ENCODE results near the gene PRKN. TPM values are rescaled to one million over a fixed set of nuclear protein-coding genes. Genes with fewer than 3 reads are reported as not detected.

Gene PRKN
- total and polyA plus RNA-seq, 2 experiments from 2014 or later = 1.2 to 2.3 TPM

DNA sequence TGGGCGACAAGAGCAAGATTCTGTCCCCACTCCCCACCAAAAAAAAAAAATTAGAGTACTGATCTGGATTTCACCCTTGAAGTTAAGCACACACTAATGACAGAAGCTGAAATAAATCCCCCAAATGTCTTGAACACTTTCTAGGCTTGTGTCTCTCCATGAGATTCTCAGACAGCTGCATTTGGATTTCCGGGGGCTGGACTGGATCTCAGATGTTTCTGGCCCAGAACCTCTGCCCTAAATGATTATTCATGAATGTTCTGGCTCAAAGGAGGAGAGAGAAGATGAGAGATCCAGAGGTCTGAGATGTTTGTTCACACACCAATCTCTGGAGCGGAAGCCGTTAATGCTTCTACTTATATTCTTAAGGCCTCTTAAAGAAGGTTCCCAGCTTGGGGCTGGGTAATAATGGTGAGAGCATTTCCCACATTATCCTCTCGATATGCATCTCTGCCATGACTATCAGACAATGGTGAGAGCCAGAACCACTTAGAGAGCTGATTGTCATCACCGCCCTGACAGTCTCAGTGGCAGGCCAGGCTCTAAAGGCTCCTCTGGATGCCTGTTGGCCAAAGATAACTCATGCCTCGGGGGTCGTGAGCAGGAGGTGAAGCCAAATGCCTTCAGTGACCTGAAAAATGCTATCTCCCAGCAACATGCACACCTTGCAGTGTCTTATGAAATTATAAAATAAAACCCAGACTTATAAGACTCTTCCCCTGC, 1325.8 kb downstream of the PRKN start:
- no peak overlapping the region for H3K4me3 ChIP-seq
- H3K27me3 ChIP-seq (replicated peaks; ENCODE audit: insufficient read depth) = no peaks in the 10 kb centered on the region
- no peaks in the 10 kb centered on the region for H3K36me3 ChIP-seq (ENCODE audit: low read depth)
- H2AFZ ChIP-seq = no peak overlapping the region
- H3K9me2 ChIP-seq (ENCODE audit: insufficient read depth) = no peaks in the 10 kb centered on the region
- no peak for DNase-seq
- peaks cover 7% of the 10 kb centered on the region for H3K4me1 ChIP-seq (ENCODE audit: insufficient read depth)
- in situ Hi-C loops (cut with MboI) = no loop called here
- peaks cover 7% of the 10 kb centered on the region for H3F3A ChIP-seq (ENCODE audit: insufficient read depth)
- TF ChIP-seq EZH2phosphoT487 (IDR thresholded peaks at IDR 0.05; ENCODE audit: insufficient read depth, low read depth) (no peak), EZH2 (IDR thresholded peaks at IDR 0.05; ENCODE audit: insufficient read depth, poor library complexity, severe bottlenecking) (no peak)
- no peaks in the 10 kb centered on the region for H4K20me1 ChIP-seq (ENCODE audit: insufficient read depth)
- 86 to 91% methylated on average over 8 of the region's 8 CpGs for WGBS, 2 experiments (ENCODE audit: low coverage in 1 of 2, low lambda C conversion rate in 2 of 2, missing lambda C conversion rate in 2 of 2)
- no peak overlapping the region for H3K27ac ChIP-seq
- H3K9ac ChIP-seq = no peak overlapping the region
- H3K4me2 ChIP-seq (ENCODE audit: unreplicated experiment) = no peak overlapping the region
- H3K79me2 ChIP-seq (ENCODE audit: insufficient read depth) = no peaks in the 10 kb centered on the region
- H3K9me3 ChIP-seq (ENCODE audit: low read depth) = no peaks in the 10 kb centered on the region

DNA sequence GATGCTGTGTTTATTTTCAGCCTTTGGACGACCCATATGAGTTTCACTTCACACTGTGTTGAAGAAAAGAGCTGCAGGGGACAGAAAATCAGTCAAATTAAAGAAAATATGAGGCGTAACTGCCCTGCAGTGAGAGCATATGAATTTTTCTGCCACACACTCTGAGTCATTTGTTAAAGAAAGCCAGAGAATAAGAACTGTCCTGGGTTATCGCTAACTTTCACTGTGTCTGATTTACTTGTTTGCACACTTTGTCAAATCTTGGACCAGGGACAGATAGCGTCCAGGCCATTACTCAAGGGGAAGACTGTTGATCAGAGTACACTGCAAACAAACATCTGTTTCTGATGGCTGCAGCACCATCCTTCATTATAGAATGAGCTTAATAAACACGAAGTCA, 1326.9 kb downstream of the PRKN start:
- H3K9me3 ChIP-seq (ENCODE audit: low read depth) = no peaks in the 10 kb centered on the region
- H3K9ac ChIP-seq = no peak overlapping the region
- DNase-seq = no peak
- H3K4me1 ChIP-seq (ENCODE audit: insufficient read depth) = no peaks in the 10 kb centered on the region
- TF ChIP-seq EZH2phosphoT487 (IDR thresholded peaks at IDR 0.05; ENCODE audit: insufficient read depth, low read depth) (no peak), EZH2 (IDR thresholded peaks at IDR 0.05; ENCODE audit: insufficient read depth, poor library complexity, severe bottlenecking) (no peak)
- in situ Hi-C loops (cut with MboI) = no loop called here
- no peaks in the 10 kb centered on the region for H3K27me3 ChIP-seq (replicated peaks; ENCODE audit: insufficient read depth)
- no peaks in the 10 kb centered on the region for H3K79me2 ChIP-seq (ENCODE audit: insufficient read depth)
- H3F3A ChIP-seq (ENCODE audit: insufficient read depth) = no peaks in the 10 kb centered on the region
- H3K4me2 ChIP-seq (ENCODE audit: unreplicated experiment) = no peak overlapping the region
- no peaks in the 10 kb centered on the region for H3K36me3 ChIP-seq (ENCODE audit: low read depth)
- H3K4me3 ChIP-seq = no peak overlapping the region
- no peak overlapping the region for H3K27ac ChIP-seq
- no peak overlapping the region for H2AFZ ChIP-seq
- no peaks in the 10 kb centered on the region for H3K9me2 ChIP-seq (ENCODE audit: insufficient read depth)
- 78 to 83% methylated on average over 5 of the region's 5 CpGs for WGBS, 2 experiments (ENCODE audit: low coverage in 1 of 2, low lambda C conversion rate in 2 of 2, missing lambda C conversion rate in 2 of 2)
- no peaks in the 10 kb centered on the region for H4K20me1 ChIP-seq (ENCODE audit: insufficient read depth)

DNA sequence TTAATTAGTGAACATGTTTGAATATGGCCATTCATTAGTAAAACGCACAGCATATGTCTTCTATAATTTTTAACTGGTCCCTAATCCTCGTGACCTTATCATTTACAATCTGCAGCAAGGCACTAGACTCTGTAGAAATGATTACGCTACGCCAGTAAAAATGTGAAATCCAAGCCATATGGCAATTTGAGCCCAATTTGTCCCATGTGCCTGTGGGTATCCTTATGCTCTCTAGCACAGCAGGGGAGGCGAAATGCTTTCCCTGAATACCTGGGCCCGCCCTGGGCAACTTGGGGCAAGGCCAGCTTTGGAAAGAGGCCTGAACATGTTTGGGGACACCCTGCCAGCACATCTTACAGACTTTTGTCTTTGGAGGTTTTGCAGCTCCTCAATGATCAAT, 1331.0 kb downstream of the PRKN start:
- 88 to 90% methylated on average over 6 of the region's 6 CpGs for WGBS, 2 experiments (ENCODE audit: low coverage in 1 of 2, low lambda C conversion rate in 2 of 2, missing lambda C conversion rate in 2 of 2)
- H3K4me1 ChIP-seq (ENCODE audit: insufficient read depth) = no peaks in the 10 kb centered on the region
- no peak for DNase-seq
- no peaks in the 10 kb centered on the region for H3K9me3 ChIP-seq (ENCODE audit: low read depth)
- no peak overlapping the region for H3K4me2 ChIP-seq (ENCODE audit: unreplicated experiment)
- H3K27me3 ChIP-seq (replicated peaks; ENCODE audit: insufficient read depth) = no peaks in the 10 kb centered on the region
- TF ChIP-seq EZH2phosphoT487 (IDR thresholded peaks at IDR 0.05; ENCODE audit: insufficient read depth, low read depth) (no peak), EZH2 (IDR thresholded peaks at IDR 0.05; ENCODE audit: insufficient read depth, poor library complexity, severe bottlenecking) (no peak)
- in situ Hi-C loops (cut with MboI) = loop anchor here (10.0 kb wide), 1 partner anchor 298 kb away; no protein-coding TSS in a partner anchor
- H3K9ac ChIP-seq = no peak overlapping the region
- H3F3A ChIP-seq (ENCODE audit: insufficient read depth) = no peaks in the 10 kb centered on the region
- H3K27ac ChIP-seq = no peak overlapping the region
- no peak overlapping the region for H3K4me3 ChIP-seq
- H3K36me3 ChIP-seq (ENCODE audit: low read depth) = no peaks in the 10 kb centered on the region
- no peaks in the 10 kb centered on the region for H4K20me1 ChIP-seq (ENCODE audit: insufficient read depth)
- H3K79me2 ChIP-seq (ENCODE audit: insufficient read depth) = no peaks in the 10 kb centered on the region
- no peak overlapping the region for H2AFZ ChIP-seq
- no peaks in the 10 kb centered on the region for H3K9me2 ChIP-seq (ENCODE audit: insufficient read depth)

DNA sequence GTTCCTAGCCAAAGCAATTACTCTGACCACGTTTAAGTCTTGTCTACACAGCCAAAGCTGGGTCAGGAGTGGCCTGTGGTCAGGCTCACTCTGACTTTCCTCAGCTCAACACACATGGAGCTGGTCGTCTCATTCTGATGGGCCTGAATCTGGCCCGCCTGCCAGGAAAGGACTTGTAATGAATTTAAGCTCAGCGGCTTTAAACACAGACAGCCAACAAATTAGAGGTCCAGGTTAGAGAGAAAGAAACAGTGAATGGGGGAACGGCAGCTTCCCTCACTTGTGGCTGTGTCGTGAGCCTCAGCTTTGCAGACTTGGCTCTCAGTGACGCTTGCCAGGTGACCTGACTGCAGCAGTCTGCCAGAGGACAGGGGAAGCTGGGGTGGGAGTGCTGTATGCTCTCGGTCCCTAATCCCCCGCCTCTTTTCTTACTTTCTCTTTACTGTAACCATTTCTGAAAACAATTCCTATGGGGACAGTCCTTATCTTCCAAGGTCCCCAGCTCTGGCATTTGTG, 1331.8 kb downstream of the PRKN start:
- Histone ChIP-seq H3K27me3 (replicated peaks; ENCODE audit: insufficient read depth) (no peaks in the 10 kb centered on the region), H3K9me2 (ENCODE audit: insufficient read depth) (no peaks in the 10 kb centered on the region), H3K9me3 (ENCODE audit: low read depth) (no peaks in the 10 kb centered on the region), H3F3A (ENCODE audit: insufficient read depth) (no peaks in the 10 kb centered on the region), H3K36me3 (ENCODE audit: low read depth) (no peaks in the 10 kb centered on the region), H4K20me1 (ENCODE audit: insufficient read depth) (no peaks in the 10 kb centered on the region), H3K4me1 (ENCODE audit: insufficient read depth) (no peaks in the 10 kb centered on the region), H3K9ac (no peak overlapping the region), H3K79me2 (ENCODE audit: insufficient read depth) (no peaks in the 10 kb centered on the region), H3K4me2 (ENCODE audit: unreplicated experiment) (no peak overlapping the region), H2AFZ (no peak overlapping the region), H3K4me3 (no peak overlapping the region), H3K27ac (no peak overlapping the region)
- 84 to 88% methylated on average over 9 of the region's 9 CpGs for WGBS, 2 experiments (ENCODE audit: low coverage in 1 of 2, low lambda C conversion rate in 2 of 2, missing lambda C conversion rate in 2 of 2)
- DNase-seq = no peak
- TF ChIP-seq EZH2phosphoT487 (IDR thresholded peaks at IDR 0.05; ENCODE audit: insufficient read depth, low read depth) (no peak), EZH2 (IDR thresholded peaks at IDR 0.05; ENCODE audit: insufficient read depth, poor library complexity, severe bottlenecking) (no peak)
- in situ Hi-C loops (cut with MboI) = loop anchor here (10.0 kb wide), 1 partner anchor 299 kb away; no protein-coding TSS in a partner anchor
